Hepatocyte (in vitro differentiated cells): ENCODE results near the gene STON1. TPM values are rescaled to one million over a fixed set of nuclear protein-coding genes. Genes with fewer than 3 reads are reported as not detected.

Experiments
- DNase-seq: peaks from one replicate; pipeline ENCODE4 v3.0.0-alpha.2; 2016; ENCODE audit warnings: low spot score
- H2AFZ ChIP-seq: fragments of 200-600 bp; sonication (generic); 2 replicates; pipeline ENCODE4 v1.6.0; 2016; ENCODE audit warnings: antibody characterized with exemption, mild to moderate bottlenecking
- H3K27ac ChIP-seq: fragments of 200-600 bp; sonication (generic); 2 replicates; pipeline ENCODE4 v1.5.1; 2016; ENCODE audit warnings: mild to moderate bottlenecking
- H3K27me3 ChIP-seq: fragments of 200-600 bp; sonication (generic); 2 replicates; pipeline ENCODE4 v1.6.1; 2016
- H3K36me3 ChIP-seq: fragments of 200-600 bp; sonication (generic); replicated peaks from 2 replicates; pipeline ENCODE4 v1.5.1; 2016; ENCODE audit warnings: low read depth; ENCODE audit not compliant: insufficient read depth
- H3K4me1 ChIP-seq: fragments of 200-600 bp; sonication (generic); 2 replicates; pipeline ENCODE4 v1.5.1; 2016; ENCODE audit warnings: mild to moderate bottlenecking, moderate library complexity; ENCODE audit not compliant: insufficient read depth
- H3K4me2 ChIP-seq: fragments of 200-600 bp; sonication (generic); 2 replicates; pipeline ENCODE4 v1.6.0; 2016
- H3K4me3 ChIP-seq: fragments of 200-600 bp; sonication (generic); 2 replicates; pipeline ENCODE4 v1.5.1; 2016; ENCODE audit warnings: mild to moderate bottlenecking
- H3K79me2 ChIP-seq: fragments of 200-600 bp; sonication (generic); 2 replicates; pipeline ENCODE4 v1.6.0; 2017; ENCODE audit warnings: mild to moderate bottlenecking
- H3K9me2 ChIP-seq: fragments of 200-600 bp; sonication (generic); replicated peaks from 2 replicates; pipeline ENCODE4 v1.6.0; 2017; ENCODE audit warnings: mild to moderate bottlenecking; ENCODE audit not compliant: insufficient read depth
- H3K9me3 ChIP-seq: fragments of 200-600 bp; sonication (generic); 2 replicates; pipeline ENCODE4 v1.5.1; 2016; ENCODE audit warnings: low read depth, mild to moderate bottlenecking
- H4K20me1 ChIP-seq: fragments of 200-600 bp; sonication (generic); 2 replicates; pipeline ENCODE4 v1.6.0; 2016; ENCODE audit warnings: mild to moderate bottlenecking; ENCODE audit not compliant: insufficient read depth, poor library complexity, severe bottlenecking
- CTCF ChIP-seq: fragments of 200-600 bp; sonication (generic); IDR thresholded peaks from 2 replicates; pipeline ENCODE4 v1.5.1; 2016; ENCODE audit warnings: antibody characterized with exemption, mild to moderate bottlenecking; ENCODE audit not compliant: poor library complexity
- EZH2 ChIP-seq: fragments of 200-600 bp; sonication (generic); IDR thresholded peaks from 2 replicates; pipeline ENCODE4 v1.6.1; 2016; ENCODE audit warnings: antibody characterized with exemption, mild to moderate bottlenecking, borderline replicate concordance
- EZH2phosphoT487 ChIP-seq: fragments of 200-600 bp; sonication (generic); IDR thresholded peaks from one replicate; pipeline ENCODE4 v1.6.1; 2018; ENCODE audit warnings: antibody characterized with exemption, mild to moderate bottlenecking, low read depth, moderate library complexity; ENCODE audit not compliant: unreplicated experiment, severe bottlenecking
- WGBS: methylation state at CpG from one replicate; pipeline ENCODE4 v1.1.6; 2016; ENCODE audit warnings: low lambda C conversion rate; ENCODE audit errors: missing lambda C conversion rate; 5-methylcytosine and 5-hydroxymethylcytosine counted together
- polyA plus RNA-seq: library from polyadenylated mRNA; unstranded; fragments of >200 nt; fragmentation: Nextera tagmentation; extraction: Ambion mirVana; gene quantifications from 2 replicates; pipeline ENCODE4 v1.2.1, GENCODE V29; 2016
- total RNA-seq: library from RNA; depleted of rRNA; stranded (reverse); fragments of >200 nt; gene quantifications from 2 replicates; pipeline ENCODE4 v1.2.3, GENCODE V29; 2014

STON1 gene
- total and polyA plus RNA-seq, 2 experiments from 2014 or later: 12.2 to 22.0 TPM

GRCh38 chr2:48482769-48483168, 47.2 kb upstream of the STON1 start:
- H3K4me2 ChIP-seq: no peak overlapping the region
- H3K36me3 ChIP-seq: no peaks in the 10 kb centered on the region
- no peak overlapping the region for H3K27ac ChIP-seq

GRCh38 chr2:48483506-48483905, 46.4 kb upstream of the STON1 start:
- 78% methylated on average over 4 of the region's 4 CpGs for WGBS
- Histone ChIP-seq H3K27ac (peak overlapping the region; percentile 42), H3K36me3 (no peaks in the 10 kb centered on the region), H4K20me1 (no peaks in the 10 kb centered on the region), H3K27me3 (no peaks in the 10 kb centered on the region), H3K4me3 (no peak overlapping the region), H2AFZ (no peak overlapping the region), H3K79me2 (no peaks in the 10 kb centered on the region), H3K9me3 (no peaks in the 10 kb centered on the region), H3K4me2 (no peak overlapping the region), H3K4me1 (peaks cover 26% of the 10 kb centered on the region), H3K9me2 (no peaks in the 10 kb centered on the region)
- no peak for DNase-seq
- no peak for TF ChIP-seq EZH2
- TF ChIP-seq CTCF: no peak
- TF ChIP-seq EZH2phosphoT487: no peak

More at GRCh38 chr2:48482769-48483168, 47.2 kb upstream of the STON1 start:
- Histone ChIP-seq H3K27me3 (no peaks in the 10 kb centered on the region), H3K9me3 (no peaks in the 10 kb centered on the region), H3K4me3 (no peak overlapping the region), H3K79me2 (no peaks in the 10 kb centered on the region), H2AFZ (no peak overlapping the region), H4K20me1 (no peaks in the 10 kb centered on the region), H3K9me2 (no peaks in the 10 kb centered on the region), H3K4me1 (peaks cover 26% of the 10 kb centered on the region)
- no peak for DNase-seq
- no peak for TF ChIP-seq EZH2phosphoT487
- TF ChIP-seq EZH2: no peak
- no peak for TF ChIP-seq CTCF
- 76% methylated on average over 5 of the region's 5 CpGs for WGBS

- WGBS: 63% methylated on average over 6 of the region's 6 CpGs
- no peaks in the 10 kb centered on the region for H3K36me3 ChIP-seq
Measured at GRCh38 chr2:48483916-48484315, 46.0 kb upstream of the STON1 start.

More at GRCh38 chr2:48483916-48484315, 46.0 kb upstream of the STON1 start:
- no peak overlapping the region for H3K4me2 ChIP-seq
- H4K20me1 ChIP-seq: no peaks in the 10 kb centered on the region
- H3K27me3 ChIP-seq: no peaks in the 10 kb centered on the region
- no peaks in the 10 kb centered on the region for H3K9me3 ChIP-seq
- DNase-seq: peak; percentile 16
- H3K9me2 ChIP-seq: no peaks in the 10 kb centered on the region
- H2AFZ ChIP-seq: no peak overlapping the region
- H3K4me1 ChIP-seq: peaks cover 23% of the 10 kb centered on the region
- peak overlapping the region; percentile 25 for H3K27ac ChIP-seq
- no peaks in the 10 kb centered on the region for H3K79me2 ChIP-seq
- H3K4me3 ChIP-seq: no peak overlapping the region
- no peak for TF ChIP-seq EZH2
- no peak for TF ChIP-seq CTCF
- TF ChIP-seq EZH2phosphoT487: no peak
